Trophoblast cell (in vitro differentiated cells and primary cell): ENCODE data around the gene AZU1.

Source experiments
- DNase-seq, 2 donors: peaks; one replicate each; pipeline ENCODE4 v3.0.0-alpha.2; 2016
- H2AFZ ChIP-seq: 2 replicates; pipeline ENCODE4 v1.6.1; 2013; ENCODE audit warnings: low read length, moderate library complexity, mild to moderate bottlenecking; ENCODE audit not compliant: insufficient read depth, poor library complexity
- H2AK5ac ChIP-seq: 2 replicates; pipeline ENCODE4 v1.6.1; 2013; ENCODE audit warnings: mild to moderate bottlenecking, low read length
- H2BK120ac ChIP-seq: 2 replicates; pipeline ENCODE4 v1.6.1; 2013; ENCODE audit warnings: low read length, mild to moderate bottlenecking, moderate library complexity; ENCODE audit not compliant: insufficient read depth, poor library complexity
- H2BK12ac ChIP-seq: 2 replicates; pipeline ENCODE4 v1.6.1; 2013; ENCODE audit warnings: mild to moderate bottlenecking, low read length, moderate library complexity
- H2BK5ac ChIP-seq: 2 replicates; pipeline ENCODE4 v1.6.1; 2013; ENCODE audit warnings: low read length, low read depth, moderate library complexity, mild to moderate bottlenecking; ENCODE audit not compliant: poor library complexity
- H3K14ac ChIP-seq: 2 replicates; pipeline ENCODE4 v1.6.1; 2013; ENCODE audit warnings: mild to moderate bottlenecking, low read length
- H3K18ac ChIP-seq: 2 replicates; pipeline ENCODE4 v1.6.1; 2013; ENCODE audit warnings: mild to moderate bottlenecking, low read length
- H3K23ac ChIP-seq: 2 replicates; pipeline ENCODE4 v1.6.1; 2013; ENCODE audit warnings: low read length
- H3K27ac ChIP-seq: 2 replicates; pipeline ENCODE4 v1.5.1; 2013; ENCODE audit warnings: low read depth, mild to moderate bottlenecking, inconsistent platforms, low read length, moderate library complexity
- H3K27me3 ChIP-seq: 2 replicates; pipeline ENCODE4 v1.6.1; 2013; ENCODE audit warnings: inconsistent platforms, mild to moderate bottlenecking, low read length, moderate library complexity; ENCODE audit not compliant: insufficient read depth
- H3K36me3 ChIP-seq, 2 experiments: 1 replicate in 1 of 2; 2 replicates in 1 of 2; pipeline ENCODE4 v1.6.1; 2013; ENCODE audit warnings: low read length in 2 of 2, mild to moderate bottlenecking in 2 of 2, moderate library complexity in 1 of 2; ENCODE audit not compliant: insufficient read depth in 2 of 2, control insufficient read depth in 1 of 2
- H3K4ac ChIP-seq: 2 replicates; pipeline ENCODE4 v1.6.1; 2013; ENCODE audit warnings: low read depth, mild to moderate bottlenecking, low read length, moderate library complexity
- H3K4me1 ChIP-seq, 2 experiments: 1 replicate in 1 of 2; 2 replicates in 1 of 2; pipeline ENCODE4 v1.6.1; 2013; ENCODE audit warnings: low read length in 2 of 2, mild to moderate bottlenecking in 2 of 2, moderate library complexity in 1 of 2; ENCODE audit not compliant: insufficient read depth in 2 of 2, control insufficient read depth in 1 of 2
- H3K4me2 ChIP-seq: 2 replicates; pipeline ENCODE4 v1.6.1; 2013; ENCODE audit warnings: inconsistent platforms, mild to moderate bottlenecking, low read length, moderate library complexity
- H3K4me3 ChIP-seq: 2 replicates; pipeline ENCODE4 v1.5.1; 2013; ENCODE audit warnings: mild to moderate bottlenecking, low read depth, low read length, inconsistent platforms
- H3K79me1 ChIP-seq: one replicate; pipeline ENCODE4 v1.6.1; 2013; ENCODE audit warnings: low read length
- H3K79me2 ChIP-seq: 2 replicates; pipeline ENCODE4 v1.6.1; 2013; ENCODE audit warnings: low read length, mild to moderate bottlenecking; ENCODE audit not compliant: control insufficient read depth, insufficient read depth, poor library complexity
- H3K9ac ChIP-seq: 2 replicates; pipeline ENCODE4 v1.6.1; 2013; ENCODE audit warnings: mild to moderate bottlenecking, low read length
- H3K9me3 ChIP-seq: 2 replicates; pipeline ENCODE4 v1.6.1; 2013; ENCODE audit warnings: low read depth, mild to moderate bottlenecking, control low read depth, inconsistent platforms, low read length; ENCODE audit not compliant: insufficient read depth
- H4K12ac ChIP-seq: 2 replicates; pipeline ENCODE4 v1.6.1; 2013; ENCODE audit warnings: low read depth, mild to moderate bottlenecking, low read length, moderate library complexity
- H4K8ac ChIP-seq: 2 replicates; pipeline ENCODE4 v1.6.1; 2013; ENCODE audit warnings: low read depth, mild to moderate bottlenecking, low read length, moderate library complexity
- H4K91ac ChIP-seq: one replicate; pipeline ENCODE4 v1.6.1; 2013; ENCODE audit warnings: low read depth, mild to moderate bottlenecking, low read length, moderate library complexity
- WGBS: extraction: QIAGEN DNeasy Blood & Tissue Kit; methylation state at CpG from one replicate; pipeline ENCODE4 v1.1.7; 2013; ENCODE audit warnings: missing lambda C conversion rate; ENCODE audit not compliant: insufficient read length, insufficient coverage; ENCODE audit errors: extremely low coverage; 5-methylcytosine and 5-hydroxymethylcytosine counted together

Gene AZU1

GRCh38 chr19:821825-822503, 5.7 kb upstream of the AZU1 start, which contains the start of gene PLPPR3:
TSS of gene PLPPR3 (minus strand) at chr19:821955. CDS start at chr19:821559, 396 bp downstream.
- peak within 1 kb of the TSS; percentile 55 for H4K12ac ChIP-seq
- no peaks in the 10 kb centered on the region for H3K79me2 ChIP-seq
- H3K27me3 ChIP-seq: no peaks in the 10 kb centered on the region
- H4K91ac ChIP-seq: peak within 1 kb of the TSS; percentile 84
- H3K79me1 ChIP-seq: peaks cover 7% of the 10 kb centered on the region
- H2AFZ ChIP-seq: peak within 1 kb of the TSS; percentile 79
- H3K9ac ChIP-seq: no peak within 1 kb of the TSS
- H3K4me1 ChIP-seq: peaks cover 6% of the 10 kb centered on the region in 2 experiments
- no peak within 1 kb of the TSS for H3K27ac ChIP-seq
- H3K36me3 ChIP-seq: no peaks in the 10 kb centered on the region
- peak within 1 kb of the TSS; percentile 96 for H3K18ac ChIP-seq
- H3K23ac ChIP-seq: no peak within 1 kb of the TSS
- H2BK12ac ChIP-seq: no peak within 1 kb of the TSS
- H2BK120ac ChIP-seq: no peak within 1 kb of the TSS
- no peaks in the 10 kb centered on the region for H3K9me3 ChIP-seq
- H3K4me3 ChIP-seq: peak within 1 kb of the TSS; percentile 70
- DNase-seq: no peak
- WGBS: no CpG with 5 or more reads among the region's 86 CpGs
- H2BK5ac ChIP-seq: peak within 1 kb of the TSS; percentile 74
- H3K14ac ChIP-seq: peak within 1 kb of the TSS; percentile 85
- H3K4me2 ChIP-seq: peak within 1 kb of the TSS; percentile 77
- peak within 1 kb of the TSS; percentile 91 for H4K8ac ChIP-seq
- peak within 1 kb of the TSS; percentile 37 for H3K4ac ChIP-seq
- no peak within 1 kb of the TSS for H2AK5ac ChIP-seq

GRCh38 chr19:823565-824121, 4.0 kb upstream of the AZU1 start:
- H3K4me3 ChIP-seq: no peak overlapping the region
- H3K23ac ChIP-seq: no peak overlapping the region
- H3K4ac ChIP-seq: no peak overlapping the region
- H4K91ac ChIP-seq: no peak overlapping the region
- H2AK5ac ChIP-seq: no peak overlapping the region
- no peak overlapping the region for H4K12ac ChIP-seq
- H3K9me3 ChIP-seq: peaks cover 3% of the 10 kb centered on the region
- peaks cover 7% of the 10 kb centered on the region for H3K79me1 ChIP-seq
- H3K4me2 ChIP-seq: no peak overlapping the region
- no peak overlapping the region for H2BK120ac ChIP-seq
- H2BK12ac ChIP-seq: no peak overlapping the region
- no peak overlapping the region for H2AFZ ChIP-seq
- no peaks in the 10 kb centered on the region for H3K27me3 ChIP-seq
- H3K14ac ChIP-seq: no peak overlapping the region
- no peaks in the 10 kb centered on the region for H3K36me3 ChIP-seq
- H3K9ac ChIP-seq: no peak overlapping the region
- H3K4me1 ChIP-seq: peaks cover 6% of the 10 kb centered on the region in 2 experiments
- no peak for DNase-seq
- no peak overlapping the region for H2BK5ac ChIP-seq
- no peak overlapping the region for H4K8ac ChIP-seq
- no peak overlapping the region for H3K27ac ChIP-seq
- H3K79me2 ChIP-seq: no peaks in the 10 kb centered on the region
- no peak overlapping the region for H3K18ac ChIP-seq
- no CpG with 5 or more reads among the region's 12 CpGs for WGBS

- no peak overlapping the region for H4K91ac ChIP-seq
- WGBS: no CpG with 5 or more reads among the region's 15 CpGs
- no peak overlapping the region for H2AFZ ChIP-seq
- no peak overlapping the region for H4K8ac ChIP-seq
- no peak overlapping the region for H3K27ac ChIP-seq
- H3K4ac ChIP-seq: no peak overlapping the region
- H3K36me3 ChIP-seq: no peaks in the 10 kb centered on the region
- no peak overlapping the region for H3K4me2 ChIP-seq
- no peak overlapping the region for H3K9ac ChIP-seq
- H3K4me3 ChIP-seq: no peak overlapping the region
- no peak overlapping the region for H2BK12ac ChIP-seq
- peaks cover 3% of the 10 kb centered on the region for H3K9me3 ChIP-seq
- H3K23ac ChIP-seq: no peak overlapping the region
- H3K14ac ChIP-seq: no peak overlapping the region
- H3K27me3 ChIP-seq: no peaks in the 10 kb centered on the region
- H2AK5ac ChIP-seq: no peak overlapping the region
- no peak overlapping the region for H4K12ac ChIP-seq
- peaks cover 6% of the 10 kb centered on the region in 2 experiments for H3K4me1 ChIP-seq
- no peak overlapping the region for H2BK5ac ChIP-seq
- H3K79me2 ChIP-seq: no peaks in the 10 kb centered on the region
- peaks cover 7% of the 10 kb centered on the region for H3K79me1 ChIP-seq
- no peak for DNase-seq
- H2BK120ac ChIP-seq: no peak overlapping the region
- H3K18ac ChIP-seq: no peak overlapping the region
Measured at GRCh38 chr19:824885-825284, 2.8 kb upstream of the AZU1 start.

GRCh38 chr19:825897-826644, 1.6 kb upstream of the AZU1 start:
- no peak overlapping the region for H2BK5ac ChIP-seq
- no peak overlapping the region for H2AK5ac ChIP-seq
- peaks cover 3% of the 10 kb centered on the region for H3K9me3 ChIP-seq
- H3K4me1 ChIP-seq: peaks cover 3 to 6% of the 10 kb centered on the region in 2 experiments
- no peaks in the 10 kb centered on the region for H3K36me3 ChIP-seq
- no peak overlapping the region for H3K27ac ChIP-seq
- no peak overlapping the region for H2BK12ac ChIP-seq
- no CpG with 5 or more reads among the region's 19 CpGs for WGBS
- no peaks in the 10 kb centered on the region for H3K79me2 ChIP-seq
- DNase-seq: no peak
- no peak overlapping the region for H2BK120ac ChIP-seq
- H2AFZ ChIP-seq: no peak overlapping the region
- H3K9ac ChIP-seq: no peak overlapping the region
- H4K8ac ChIP-seq: no peak overlapping the region
- no peak overlapping the region for H3K4me3 ChIP-seq
- H3K23ac ChIP-seq: no peak overlapping the region
- no peak overlapping the region for H3K18ac ChIP-seq
- no peak overlapping the region for H3K4me2 ChIP-seq
- H3K27me3 ChIP-seq: no peaks in the 10 kb centered on the region
- H3K79me1 ChIP-seq: peaks cover 7% of the 10 kb centered on the region
- no peak overlapping the region for H3K4ac ChIP-seq
- no peak overlapping the region for H4K12ac ChIP-seq
- H4K91ac ChIP-seq: no peak overlapping the region
- H3K14ac ChIP-seq: no peak overlapping the region
